ENCODE results near the gene PCBP3.
"Not testable (repeated sequence)": the region's sequence is repeated elsewhere in the genome, so short reads cannot be mapped to it uniquely, and the experiment has no call there.

The PCBP3 gene

GRCh38 chr21:45643021-45643980 is at the start of gene PCBP3:
PCBP3 (plus strand) TSS chr21:45643725; CDS start chr21:45850086, 206,361 bp downstream.
- DNase-seq = peak; percentile 95 to 100 (median 98)

GRCh38 chr21:45594721-45595489 is 48.6 kb upstream of the PCBP3 start:
- DNase-seq = no peak

GRCh38 chr21:45595574-45596295 is 47.8 kb upstream of the PCBP3 start:
- DNase-seq = no peak

- peak; percentile 40 to 64 (median 64) for DNase-seq
Observed at GRCh38 chr21:45596704-45597318, 46.7 kb upstream of the PCBP3 start.

- no peak for DNase-seq
Observed at GRCh38 chr21:45598109-45598508, 45.4 kb upstream of the PCBP3 start.

- no peak for DNase-seq
Observed at GRCh38 chr21:45598666-45599065, 44.9 kb upstream of the PCBP3 start.

- DNase-seq = no peak
Observed at GRCh38 chr21:45599146-45599581, 44.4 kb upstream of the PCBP3 start.

GRCh38 chr21:45600248-45600647 is 43.3 kb upstream of the PCBP3 start:
- no peak for DNase-seq

- no peak for DNase-seq
Observed at GRCh38 chr21:45601551-45601950, 42.0 kb upstream of the PCBP3 start.

- no peak for DNase-seq
Observed at GRCh38 chr21:45602106-45602505, 41.4 kb upstream of the PCBP3 start.

GRCh38 chr21:45603481-45603880 is 40.0 kb upstream of the PCBP3 start:
- no peak for DNase-seq

- not testable (repeated sequence) for DNase-seq
Observed at GRCh38 chr21:45604681-45605080, 38.8 kb upstream of the PCBP3 start.

GRCh38 chr21:45607021-45607908 is 36.3 kb upstream of the PCBP3 start:
- no peak for DNase-seq

- no peak for DNase-seq
Observed at GRCh38 chr21:45607909-45608295, 35.6 kb upstream of the PCBP3 start.

- DNase-seq = not testable (repeated sequence)
Observed at GRCh38 chr21:45608747-45609470, 34.6 kb upstream of the PCBP3 start.

GRCh38 chr21:45609616-45610015 is 33.9 kb upstream of the PCBP3 start:
- peak in 1 of 3 experiments; percentile 33 for DNase-seq

- DNase-seq = no peak
Observed at GRCh38 chr21:45611296-45611695, 32.2 kb upstream of the PCBP3 start.

- DNase-seq = peak in 2 of 3 experiments; percentile 24 to 68
Observed at GRCh38 chr21:45611939-45612664, 31.4 kb upstream of the PCBP3 start.

GRCh38 chr21:45612665-45613019 is 30.9 kb upstream of the PCBP3 start:
- DNase-seq = not testable (repeated sequence)

- no peak for DNase-seq
Observed at GRCh38 chr21:45613396-45613795, 30.1 kb upstream of the PCBP3 start.
